ENCODE data around the gene ZNF837.
"Not testable (repeated sequence)": the region's sequence is repeated elsewhere in the genome, so short reads cannot be mapped to it uniquely, and the experiment has no call there.

Gene ZNF837

GRCh38 chr19:58379246-58379645 is 1.6 kb downstream of the ZNF837 start:
- H3K4me1 ChIP-seq (ENCODE audit: control insufficient read depth, insufficient read depth, low read length), result peaks cover 5% of the 10 kb centered on the region; the same call in 1 of the 2 replicates
- no peaks in the 10 kb centered on the region for H3K9me3 ChIP-seq (ENCODE audit: control insufficient read depth, insufficient read depth, low read depth, low read length)
- no peaks in the 10 kb centered on the region for H3K36me3 ChIP-seq (ENCODE audit: control insufficient read depth in 2 of 2, insufficient read depth in 1 of 2, low read length in 2 of 2)
- ChIA-PET CTCF (interaction anchor here (0.6 to 1.1 kb wide), 4 partner anchors 29 to 140 kb away, joined by 3 to 6 read pairs (median 4); partner anchors contain the start of genes ZBTB45 and ZNF584), POLR2A (interaction anchor here (0.8 to 1.5 kb wide), 4 partner anchors 12 to 164 kb away, joined by 3 to 13 read pairs (median 4); partner anchors contain the start of genes TRIM28, ZNF497 and ZNF584)
- TF ChIP-seq ZFP3 (tag by site-specific recombination; IDR thresholded peaks at IDR 0.05; ENCODE audit: low read depth) (no peak), RBAK (tag by site-specific recombination; IDR thresholded peaks at IDR 0.05) (no peak), SP2 (tag by site-specific recombination; IDR thresholded peaks at IDR 0.05) (no peak), ZNF792 (tag by site-specific recombination; IDR thresholded peaks at IDR 0.05) (no peak), KLF16 (tag by site-specific recombination; IDR thresholded peaks at IDR 0.05) (no peak), SCRT1 (tag by site-specific recombination; IDR thresholded peaks at IDR 0.05; ENCODE audit: borderline replicate concordance) (no peak), ZBTB1 (tag by site-specific recombination; IDR thresholded peaks at IDR 0.05) (no peak), ZNF114 (tag by site-specific recombination; IDR thresholded peaks at IDR 0.05) (no peak), ZNF768 (tag by site-specific recombination; IDR thresholded peaks at IDR 0.05) (no peak), ZNF354C (tag by site-specific recombination; IDR thresholded peaks at IDR 0.05; ENCODE audit: borderline replicate concordance, low read depth) (no peak), ZNF146 (tag by site-specific recombination; IDR thresholded peaks at IDR 0.05) (no peak), BCL11B (tag by site-specific recombination; IDR thresholded peaks at IDR 0.05; ENCODE audit: low read depth) (no peak), ZNF138 (tag by site-specific recombination; IDR thresholded peaks at IDR 0.05; ENCODE audit: borderline replicate concordance) (no peak), HOXD13 (CRISPR knock-in tag; IDR thresholded peaks at IDR 0.05; ENCODE audit: borderline replicate concordance) (no peak), ZNF16 (tag by site-specific recombination; IDR thresholded peaks at IDR 0.05; ENCODE audit: low read depth) (no peak), ZNF561 (tag by site-specific recombination; IDR thresholded peaks at IDR 0.05; ENCODE audit: borderline replicate concordance) (no peak)
- TF ChIP-seq, protein P1, sequence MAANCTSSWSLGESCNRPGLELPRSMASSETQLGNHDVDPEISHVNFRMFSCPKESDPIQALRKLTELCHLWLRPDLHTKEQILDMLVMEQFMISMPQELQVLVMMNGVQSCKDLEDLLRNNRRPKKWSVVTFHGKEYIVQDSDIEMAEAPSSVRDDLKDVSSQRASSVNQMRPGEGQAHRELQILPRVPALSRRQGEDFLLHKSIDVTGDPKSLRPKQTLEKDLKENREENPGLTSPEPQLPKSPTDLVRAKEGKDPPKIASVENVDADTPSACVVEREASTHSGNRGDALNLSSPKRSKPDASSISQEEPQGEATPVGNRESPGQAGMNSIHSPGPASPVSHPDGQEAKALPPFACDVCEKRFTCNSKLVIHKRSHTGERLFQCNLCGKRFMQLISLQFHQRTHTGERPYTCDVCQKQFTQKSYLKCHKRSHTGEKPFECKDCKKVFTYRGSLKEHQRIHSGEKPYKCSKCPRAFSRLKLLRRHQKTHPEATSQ (tag by site-specific recombination; IDR thresholded peaks at IDR 0.05), result no peak
- TF ChIP-seq, protein P2, sequence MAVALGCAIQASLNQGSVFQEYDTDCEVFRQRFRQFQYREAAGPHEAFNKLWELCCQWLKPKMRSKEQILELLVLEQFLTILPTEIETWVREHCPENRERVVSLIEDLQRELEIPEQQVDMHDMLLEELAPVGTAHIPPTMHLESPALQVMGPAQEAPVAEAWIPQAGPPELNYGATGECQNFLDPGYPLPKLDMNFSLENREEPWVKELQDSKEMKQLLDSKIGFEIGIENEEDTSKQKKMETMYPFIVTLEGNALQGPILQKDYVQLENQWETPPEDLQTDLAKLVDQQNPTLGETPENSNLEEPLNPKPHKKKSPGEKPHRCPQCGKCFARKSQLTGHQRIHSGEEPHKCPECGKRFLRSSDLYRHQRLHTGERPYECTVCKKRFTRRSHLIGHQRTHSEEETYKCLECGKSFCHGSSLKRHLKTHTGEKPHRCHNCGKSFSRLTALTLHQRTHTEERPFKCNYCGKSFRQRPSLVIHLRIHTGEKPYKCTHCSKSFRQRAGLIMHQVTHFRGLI (tag by site-specific recombination; IDR thresholded peaks at IDR 0.05), result no peak
- TF ChIP-seq, protein P3, sequence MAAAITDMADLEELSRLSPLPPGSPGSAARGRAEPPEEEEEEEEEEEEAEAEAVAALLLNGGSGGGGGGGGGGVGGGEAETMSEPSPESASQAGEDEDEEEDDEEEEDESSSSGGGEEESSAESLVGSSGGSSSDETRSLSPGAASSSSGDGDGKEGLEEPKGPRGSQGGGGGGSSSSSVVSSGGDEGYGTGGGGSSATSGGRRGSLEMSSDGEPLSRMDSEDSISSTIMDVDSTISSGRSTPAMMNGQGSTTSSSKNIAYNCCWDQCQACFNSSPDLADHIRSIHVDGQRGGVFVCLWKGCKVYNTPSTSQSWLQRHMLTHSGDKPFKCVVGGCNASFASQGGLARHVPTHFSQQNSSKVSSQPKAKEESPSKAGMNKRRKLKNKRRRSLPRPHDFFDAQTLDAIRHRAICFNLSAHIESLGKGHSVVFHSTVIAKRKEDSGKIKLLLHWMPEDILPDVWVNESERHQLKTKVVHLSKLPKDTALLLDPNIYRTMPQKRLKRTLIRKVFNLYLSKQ (tag by site-specific recombination; IDR thresholded peaks at IDR 0.05; ENCODE audit: borderline replicate concordance), result no peak
- H3K27ac ChIP-seq (ENCODE audit: extremely low read depth, low read depth, low read length), result no peak overlapping the region; the same call in 1 of the 2 replicates
- H3K4me3 ChIP-seq (ENCODE audit: low read depth, low read length), result no peak overlapping the region

DNA sequence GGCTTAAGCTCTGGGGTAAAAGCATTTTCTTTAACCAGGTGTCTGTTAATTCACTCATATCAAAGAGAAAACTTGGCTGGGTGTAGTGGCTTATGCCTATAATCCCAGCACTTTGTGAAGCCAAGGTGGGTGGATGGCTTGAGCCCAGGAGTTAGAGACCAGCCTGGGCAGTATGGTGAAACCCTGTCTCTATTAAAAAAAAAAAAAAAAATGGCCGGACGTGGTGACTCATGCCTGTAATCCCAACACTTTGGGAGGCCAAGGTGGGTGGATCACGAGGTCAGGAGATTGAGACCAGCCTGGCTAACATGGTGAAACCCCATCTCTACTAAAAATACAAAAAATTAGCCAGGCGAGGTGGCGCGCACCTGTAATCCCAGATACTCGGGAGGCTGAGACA is 4.1 kb downstream of the ZNF837 start:
- ChIA-PET POLR2A (interaction anchor here (0.7 kb wide), 2 partner anchors 11 to 74 kb away, joined by 4 read pairs; partner anchors contain the start of gene ZNF324B), CTCF (interaction anchor here (1.0 kb wide), 1 partner anchor 15 kb away, joined by 5 read pairs; no protein-coding TSS in a partner anchor)
- H3K27ac ChIP-seq (ENCODE audit: extremely low read depth, low read depth, low read length); H3K36me3 ChIP-seq (ENCODE audit: control insufficient read depth in 2 of 2, insufficient read depth in 1 of 2, low read length in 2 of 2); H3K4me3 ChIP-seq (ENCODE audit: low read depth, low read length); H3K4me1 ChIP-seq (ENCODE audit: control insufficient read depth, insufficient read depth, low read length); H3K9me3 ChIP-seq (ENCODE audit: control insufficient read depth, insufficient read depth, low read depth, low read length): not testable (repeated sequence)

All from HEK293 (cell line).